MM.1S (cell line): Measurements from ENCODE around the gene SUPT20HL1.
"Not testable (repeated sequence)": the region's sequence is repeated elsewhere in the genome, so short reads cannot be mapped to it uniquely, and the experiment has no call there.

ENCODE experiments used
- EZH2 ChIP-seq: fragments of 300-600 bp; sonication (generic); optimal IDR thresholded peaks from 2 replicates; pipeline ENCODE3; 2017; ENCODE audit warnings: low read depth, mild to moderate bottlenecking, antibody characterized with exemption, low read length, mixed read lengths
- EZH2phosphoT487 ChIP-seq: fragments of 300-600 bp; sonication (generic); IDR thresholded peaks from 2 replicates; pipeline ENCODE4 v1.6.1; 2018; ENCODE audit warnings: antibody characterized with exemption, low read length
- TF ChIP-seq, protein P1 (sequence below): fragments of 300-600 bp; sonication (generic); IDR thresholded peaks from 2 replicates; pipeline ENCODE4 v1.5.1; 2016; ENCODE audit warnings: antibody characterized with exemption, low read length, mixed read lengths

DNA sequence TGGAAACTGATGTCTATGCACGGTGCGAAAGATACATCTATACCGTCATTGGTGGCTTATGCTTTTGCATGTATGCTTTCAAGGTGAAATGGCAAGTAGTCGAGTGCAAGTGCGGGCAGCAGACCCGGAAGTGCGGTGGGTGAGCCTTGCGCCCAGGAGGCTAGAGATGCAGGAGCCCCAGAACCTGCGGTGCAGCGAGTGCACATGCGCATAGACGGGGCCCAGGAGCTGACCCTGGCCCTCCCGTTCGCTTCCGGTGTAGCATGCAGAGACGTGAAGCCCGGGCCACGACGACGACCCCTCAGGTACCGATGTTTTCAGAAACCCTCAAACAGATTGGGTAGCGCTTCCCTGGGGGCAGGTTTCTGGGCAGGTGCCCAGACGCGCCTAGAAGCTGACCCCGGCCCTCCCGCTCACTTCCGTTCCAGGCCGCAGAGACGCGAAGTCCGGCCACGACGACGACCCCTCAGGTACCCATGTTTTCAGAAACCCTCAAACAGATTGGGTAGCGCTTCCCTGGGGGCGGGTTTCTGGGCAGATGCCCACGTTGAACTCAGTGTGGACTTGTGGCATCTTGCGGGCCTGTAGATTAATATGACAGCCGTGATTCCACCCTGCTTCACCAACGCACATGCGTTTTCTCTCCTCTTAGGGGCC is 1.8 kb downstream of the SUPT20HL1 start:
- TF ChIP-seq, protein P1, sequence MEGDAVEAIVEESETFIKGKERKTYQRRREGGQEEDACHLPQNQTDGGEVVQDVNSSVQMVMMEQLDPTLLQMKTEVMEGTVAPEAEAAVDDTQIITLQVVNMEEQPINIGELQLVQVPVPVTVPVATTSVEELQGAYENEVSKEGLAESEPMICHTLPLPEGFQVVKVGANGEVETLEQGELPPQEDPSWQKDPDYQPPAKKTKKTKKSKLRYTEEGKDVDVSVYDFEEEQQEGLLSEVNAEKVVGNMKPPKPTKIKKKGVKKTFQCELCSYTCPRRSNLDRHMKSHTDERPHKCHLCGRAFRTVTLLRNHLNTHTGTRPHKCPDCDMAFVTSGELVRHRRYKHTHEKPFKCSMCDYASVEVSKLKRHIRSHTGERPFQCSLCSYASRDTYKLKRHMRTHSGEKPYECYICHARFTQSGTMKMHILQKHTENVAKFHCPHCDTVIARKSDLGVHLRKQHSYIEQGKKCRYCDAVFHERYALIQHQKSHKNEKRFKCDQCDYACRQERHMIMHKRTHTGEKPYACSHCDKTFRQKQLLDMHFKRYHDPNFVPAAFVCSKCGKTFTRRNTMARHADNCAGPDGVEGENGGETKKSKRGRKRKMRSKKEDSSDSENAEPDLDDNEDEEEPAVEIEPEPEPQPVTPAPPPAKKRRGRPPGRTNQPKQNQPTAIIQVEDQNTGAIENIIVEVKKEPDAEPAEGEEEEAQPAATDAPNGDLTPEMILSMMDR, result not testable (repeated sequence)
- not testable (repeated sequence) for TF ChIP-seq EZH2, EZH2phosphoT487
